Activated naive CD8-positive, alpha-beta T cell treated with anti-CD3 and anti-CD28 coated beads, Interleukin-2, amount 50 U/mL, for 24 hours (primary cell): ENCODE measurements around the gene HAX1.
A peak's percentile ranks its signal among the peaks of the same experiment; 100 is the strongest.
"Not testable (repeated sequence)": the region's sequence is repeated elsewhere in the genome, so short reads cannot be mapped to it uniquely, and the experiment has no call there.

Experiments
- ATAC-seq: fragments of 150-1000 bp; cut with Tn5 transposase; one replicate; pipeline ENCODE4 v1.10.0; 2021
- DNase-seq: peaks from one replicate; pipeline ENCODE4 v3.0.0; 2021
- H3K27ac Mint-ChIP-seq: one replicate; pipeline ENCODE4 v1.8.0; 2021; ENCODE audit warnings: mild to moderate bottlenecking, mixed read lengths
- H3K27me3 Mint-ChIP-seq: one replicate; pipeline ENCODE4 v1.8.0; 2021; ENCODE audit warnings: mixed read lengths
- H3K36me3 Mint-ChIP-seq: one replicate; pipeline ENCODE4 v1.8.0; 2021; ENCODE audit warnings: low read depth, mixed read lengths
- H3K4me1 Mint-ChIP-seq: one replicate; pipeline ENCODE4 v1.8.0; 2021; ENCODE audit warnings: mixed read lengths
- H3K4me3 Mint-ChIP-seq: one replicate; pipeline ENCODE4 v1.8.0; 2021; ENCODE audit warnings: mild to moderate bottlenecking, moderate library complexity, mixed read lengths
- H3K9me3 Mint-ChIP-seq: one replicate; pipeline ENCODE4 v1.8.0; 2021; ENCODE audit warnings: mixed read lengths

HAX1 gene

DNA sequence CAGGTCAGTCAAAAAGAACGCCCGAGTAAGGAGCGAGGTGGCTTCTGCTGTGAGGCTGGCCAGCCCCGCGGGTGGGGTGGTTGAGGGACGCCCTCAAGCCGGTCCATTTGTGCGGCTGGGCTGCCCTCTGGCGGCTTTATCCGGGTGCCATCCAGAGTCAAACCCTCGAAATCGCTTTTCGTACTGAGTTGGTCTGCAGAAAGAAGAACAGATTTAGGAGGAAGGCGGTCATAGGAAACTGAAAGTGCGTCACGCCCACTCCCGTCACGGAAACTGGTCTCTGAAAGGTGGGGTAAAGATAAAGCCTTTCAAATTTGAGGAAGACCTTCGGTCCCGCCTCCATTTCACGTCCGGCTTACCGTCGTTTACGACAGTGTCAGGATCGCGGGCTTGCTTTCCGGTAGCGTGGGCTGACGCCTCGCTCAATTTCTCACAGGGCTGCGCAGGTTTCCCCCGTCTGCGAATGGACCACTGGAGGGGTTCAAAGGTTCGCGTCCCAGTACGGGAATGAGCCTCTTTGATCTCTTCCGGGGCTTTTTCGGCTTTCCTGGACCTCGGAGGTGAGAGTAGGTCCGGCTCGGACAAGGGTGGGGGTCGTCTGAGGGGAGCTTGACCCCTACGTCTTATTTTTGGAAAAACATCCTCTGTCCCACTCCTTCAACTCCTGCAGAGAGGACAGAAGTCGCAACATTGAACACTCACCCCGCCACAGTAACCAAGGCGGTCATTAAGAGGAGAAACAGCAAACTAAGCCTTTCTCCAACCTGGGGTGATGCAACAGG lies at the start of gene HAX1:
TSS of gene HAX1 (plus strand) at position 413 of the 782 bp plus-strand sequence. CDS start at position 508, 95 bp downstream.
- H3K4me1 Mint-ChIP-seq: peaks cover 54% of the 10 kb centered on the region
- H3K27ac Mint-ChIP-seq: peak within 1 kb of the TSS; percentile 94
- DNase-seq: peak; percentile 98
- peak within 1 kb of the TSS; percentile 98 for H3K4me3 Mint-ChIP-seq
- H3K27me3 Mint-ChIP-seq: peaks cover 2% of the 10 kb centered on the region
- no peaks in the 10 kb centered on the region for H3K9me3 Mint-ChIP-seq
- H3K36me3 Mint-ChIP-seq: peaks cover 59% of the 10 kb centered on the region
- peak; percentile 93 for ATAC-seq

DNA sequence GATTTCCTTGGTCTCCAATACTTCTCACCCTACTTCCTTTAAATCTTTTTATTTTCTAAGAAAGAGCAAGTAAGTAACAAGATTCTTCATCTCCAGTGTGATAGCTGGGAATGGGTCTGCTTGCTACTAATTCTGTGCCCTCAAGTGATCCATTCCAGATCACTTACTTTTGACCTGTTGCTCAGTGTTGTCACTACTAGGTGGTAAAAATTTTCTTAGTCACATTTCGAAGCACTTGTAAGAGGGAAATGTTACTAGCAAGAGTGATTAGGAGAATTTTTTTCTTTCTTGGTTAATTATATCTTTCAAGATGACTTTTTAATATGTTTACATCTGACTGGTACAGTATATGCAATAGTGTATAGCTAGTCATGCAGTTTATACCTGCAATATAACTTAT lies 49.5 kb upstream of the HAX1 start:
- DNase-seq (no peak), ATAC-seq (no peak)
- Mint-ChIP-seq H3K9me3 (peaks cover 9% of the 10 kb centered on the region), H3K27ac (peak overlapping the region; percentile 72), H3K27me3 (peaks cover 4% of the 10 kb centered on the region), H3K4me3 (peak overlapping the region; percentile 99), H3K36me3 (peaks cover 75% of the 10 kb centered on the region), H3K4me1 (peaks cover 68% of the 10 kb centered on the region)

DNA sequence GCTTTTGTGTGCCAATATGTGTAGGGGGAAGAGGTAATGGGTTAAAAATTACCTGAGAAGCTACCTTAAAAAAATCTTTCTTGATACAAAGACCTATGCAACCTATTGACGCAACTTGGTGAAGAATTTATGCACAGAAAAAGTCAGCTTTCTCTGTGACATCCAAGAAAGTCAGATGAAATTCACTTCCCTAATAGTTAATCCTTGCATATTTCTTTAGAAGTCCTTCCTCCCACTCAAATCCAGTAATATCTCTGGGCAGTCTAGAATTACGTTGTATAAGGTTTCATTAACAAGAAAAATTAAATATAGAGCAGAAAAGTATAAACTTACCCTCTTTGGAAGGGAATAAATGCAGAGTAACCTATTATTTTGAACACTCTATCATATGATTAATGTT lies 48.8 kb upstream of the HAX1 start:
- H3K36me3 Mint-ChIP-seq: peaks cover 75% of the 10 kb centered on the region
- ATAC-seq (no peak), DNase-seq (no peak)
- H3K4me1 Mint-ChIP-seq: peaks cover 61% of the 10 kb centered on the region
- peak overlapping the region; percentile 24 for H3K27ac Mint-ChIP-seq
- peak overlapping the region; percentile 99 for H3K4me3 Mint-ChIP-seq
- peaks cover 4% of the 10 kb centered on the region for H3K27me3 Mint-ChIP-seq
- H3K9me3 Mint-ChIP-seq: peaks cover 9% of the 10 kb centered on the region

- H3K36me3 Mint-ChIP-seq: peaks cover 72% of the 10 kb centered on the region
- H3K4me3 Mint-ChIP-seq: no peak overlapping the region
- H3K27me3 Mint-ChIP-seq: peaks cover 4% of the 10 kb centered on the region
- peaks cover 9% of the 10 kb centered on the region for H3K9me3 Mint-ChIP-seq
- H3K4me1 Mint-ChIP-seq: peaks cover 52% of the 10 kb centered on the region
- H3K27ac Mint-ChIP-seq: peak overlapping the region; percentile 46
- ATAC-seq: no peak
- DNase-seq: no peak
Observed at GRCh38 chr1:154225370-154225769, 47.1 kb upstream of the HAX1 start.

GRCh38 chr1:154231112-154231511 lies 41.3 kb upstream of the HAX1 start:
- H3K36me3 Mint-ChIP-seq: peaks cover 68% of the 10 kb centered on the region
- H3K9me3 Mint-ChIP-seq, ATAC-seq, DNase-seq, H3K27ac Mint-ChIP-seq, H3K4me3 Mint-ChIP-seq, H3K27me3 Mint-ChIP-seq, H3K4me1 Mint-ChIP-seq: not testable (repeated sequence)

DNA sequence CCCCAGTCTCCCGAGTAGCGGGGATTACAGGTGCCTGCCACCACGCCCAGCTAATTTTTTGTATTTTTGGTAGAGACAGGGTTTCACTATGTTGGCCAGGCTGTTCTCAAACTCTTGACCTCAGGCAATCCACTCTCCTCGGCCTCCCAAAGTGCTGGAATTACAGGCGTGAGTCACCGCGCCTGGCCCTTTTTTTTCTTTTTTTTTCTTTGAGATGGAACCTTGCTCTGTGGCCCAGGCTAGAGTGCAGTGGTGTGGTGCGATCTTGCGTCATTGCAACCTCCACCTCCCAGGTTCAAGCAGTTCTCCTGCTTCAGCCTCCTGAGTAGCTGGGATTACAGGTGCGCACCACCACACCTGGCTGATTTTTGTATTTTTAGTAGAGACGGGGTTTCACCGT lies 39.3 kb upstream of the HAX1 start:
- H3K4me1 Mint-ChIP-seq, H3K9me3 Mint-ChIP-seq, H3K27ac Mint-ChIP-seq, H3K27me3 Mint-ChIP-seq, ATAC-seq, H3K4me3 Mint-ChIP-seq, DNase-seq: not testable (repeated sequence)
- peaks cover 74% of the 10 kb centered on the region for H3K36me3 Mint-ChIP-seq

GRCh38 chr1:154236855-154237254 lies 35.6 kb upstream of the HAX1 start:
- no peaks in the 10 kb centered on the region for H3K9me3 Mint-ChIP-seq
- DNase-seq (no peak), ATAC-seq (no peak)
- peaks cover 21% of the 10 kb centered on the region for H3K4me1 Mint-ChIP-seq
- H3K36me3 Mint-ChIP-seq: peaks cover 69% of the 10 kb centered on the region
- H3K4me3 Mint-ChIP-seq: no peak overlapping the region
- H3K27ac Mint-ChIP-seq: no peak overlapping the region
- no peaks in the 10 kb centered on the region for H3K27me3 Mint-ChIP-seq

- peaks cover 69% of the 10 kb centered on the region for H3K36me3 Mint-ChIP-seq
- no peaks in the 10 kb centered on the region for H3K27me3 Mint-ChIP-seq
- H3K4me3 Mint-ChIP-seq: no peak overlapping the region
- DNase-seq: no peak
- ATAC-seq: no peak
- H3K9me3 Mint-ChIP-seq: no peaks in the 10 kb centered on the region
- H3K27ac Mint-ChIP-seq: peak overlapping the region; percentile 5
- H3K4me1 Mint-ChIP-seq: peaks cover 21% of the 10 kb centered on the region
Observed at GRCh38 chr1:154237435-154237834, 35.0 kb upstream of the HAX1 start.

GRCh38 chr1:154237880-154238506 lies 34.4 kb upstream of the HAX1 start:
- Mint-ChIP-seq H3K4me1 (peaks cover 21% of the 10 kb centered on the region), H3K36me3 (peaks cover 74% of the 10 kb centered on the region), H3K9me3 (no peaks in the 10 kb centered on the region), H3K4me3 (no peak overlapping the region), H3K27me3 (no peaks in the 10 kb centered on the region), H3K27ac (peak overlapping the region; percentile 5)
- ATAC-seq (no peak), DNase-seq (no peak)

DNA sequence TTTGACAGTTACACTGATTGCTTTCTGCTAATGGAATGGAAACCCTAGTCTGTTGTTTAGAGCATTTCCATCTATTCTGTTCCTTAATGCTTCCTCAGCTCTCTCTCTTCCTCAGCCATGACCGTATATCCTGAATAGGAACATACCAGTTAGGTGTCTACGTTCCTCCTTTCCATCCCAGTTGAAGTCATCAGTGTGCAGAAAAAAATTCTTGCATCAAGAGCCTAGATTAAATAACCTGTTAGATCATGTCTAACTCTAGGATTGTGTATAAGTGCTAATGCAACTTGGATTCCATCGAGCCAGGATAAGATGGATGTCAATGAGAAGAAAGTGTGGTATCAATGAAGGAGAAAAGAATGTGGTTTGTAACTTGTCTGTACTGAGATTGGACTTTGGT lies 32.9 kb upstream of the HAX1 start:
- DNase-seq (no peak), ATAC-seq (no peak)
- Mint-ChIP-seq H3K4me3 (no peak overlapping the region), H3K36me3 (peaks cover 78% of the 10 kb centered on the region), H3K9me3 (no peaks in the 10 kb centered on the region), H3K4me1 (peaks cover 19% of the 10 kb centered on the region), H3K27me3 (no peaks in the 10 kb centered on the region), H3K27ac (no peak overlapping the region)

DNA sequence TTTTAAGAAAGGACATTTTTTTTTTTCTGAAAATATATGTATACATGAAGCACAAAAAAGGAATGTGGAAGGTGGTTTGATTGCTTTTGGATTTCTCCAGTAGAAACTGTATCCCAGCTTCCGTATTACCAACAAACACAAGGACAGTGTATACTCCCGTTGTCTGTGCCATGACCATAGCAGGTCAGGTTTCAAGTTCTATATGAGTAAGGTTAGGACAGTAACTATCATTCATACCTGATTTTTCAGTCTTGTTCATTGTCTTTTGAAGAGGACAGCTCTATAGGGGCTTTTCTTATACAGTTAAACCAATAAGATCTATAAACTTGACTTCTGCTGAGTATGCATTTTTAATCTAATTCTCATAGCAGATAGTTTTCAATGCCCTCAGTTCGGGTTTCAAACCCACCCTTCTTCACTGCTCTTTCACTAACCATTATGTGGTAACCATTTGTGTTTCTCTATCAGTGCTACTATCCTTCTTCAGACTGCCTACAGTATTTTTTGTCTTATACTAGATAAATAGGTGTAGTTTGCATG lies 32.1 kb upstream of the HAX1 start:
- DNase-seq: no peak
- no peak for ATAC-seq
- no peak overlapping the region for H3K4me3 Mint-ChIP-seq
- H3K36me3 Mint-ChIP-seq: peaks cover 79% of the 10 kb centered on the region
- no peaks in the 10 kb centered on the region for H3K27me3 Mint-ChIP-seq
- H3K27ac Mint-ChIP-seq: no peak overlapping the region
- H3K9me3 Mint-ChIP-seq: no peaks in the 10 kb centered on the region
- H3K4me1 Mint-ChIP-seq: peaks cover 19% of the 10 kb centered on the region

DNA sequence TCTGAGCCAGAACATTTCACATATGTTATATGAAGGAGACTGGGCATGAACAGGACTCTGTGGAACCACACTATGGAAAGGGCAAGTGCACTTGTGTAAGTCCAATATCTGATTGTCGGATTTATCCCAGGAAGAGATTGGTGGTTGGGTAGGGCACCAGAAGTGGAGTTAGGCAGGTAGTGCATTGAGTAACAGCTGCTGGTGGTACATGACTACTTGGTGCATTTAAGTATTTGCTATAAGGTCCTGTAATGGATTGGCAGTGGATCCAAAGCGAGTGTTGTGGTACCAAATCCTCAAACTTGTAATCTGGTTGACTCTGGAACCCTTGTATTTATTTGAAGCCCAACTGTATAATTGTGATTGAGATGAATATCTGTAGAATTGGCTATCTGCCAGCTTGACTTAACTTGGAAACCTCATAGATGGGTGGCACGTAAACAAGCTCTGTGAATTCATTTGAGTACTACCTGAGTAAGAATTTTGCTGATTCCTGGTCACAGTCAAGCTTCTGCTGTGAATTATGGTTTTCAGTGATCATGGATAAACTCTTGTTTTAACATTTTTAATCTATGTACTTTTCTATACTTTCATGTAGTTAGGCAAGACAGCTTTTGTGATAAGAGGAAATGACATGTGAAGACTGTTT lies 30.6 kb upstream of the HAX1 start:
- Mint-ChIP-seq H3K27ac (no peak overlapping the region), H3K4me3 (no peak overlapping the region), H3K27me3 (no peaks in the 10 kb centered on the region), H3K9me3 (no peaks in the 10 kb centered on the region), H3K36me3 (peaks cover 78% of the 10 kb centered on the region), H3K4me1 (peaks cover 20% of the 10 kb centered on the region)
- ATAC-seq (no peak), DNase-seq (no peak)

- Mint-ChIP-seq H3K27me3 (no peaks in the 10 kb centered on the region), H3K27ac (no peak overlapping the region), H3K9me3 (no peaks in the 10 kb centered on the region), H3K4me1 (peaks cover 2% of the 10 kb centered on the region), H3K4me3 (no peak overlapping the region), H3K36me3 (peaks cover 71% of the 10 kb centered on the region)
- DNase-seq (no peak), ATAC-seq (no peak)
Observed at GRCh38 chr1:154253671-154254070, 18.8 kb upstream of the HAX1 start.

DNA sequence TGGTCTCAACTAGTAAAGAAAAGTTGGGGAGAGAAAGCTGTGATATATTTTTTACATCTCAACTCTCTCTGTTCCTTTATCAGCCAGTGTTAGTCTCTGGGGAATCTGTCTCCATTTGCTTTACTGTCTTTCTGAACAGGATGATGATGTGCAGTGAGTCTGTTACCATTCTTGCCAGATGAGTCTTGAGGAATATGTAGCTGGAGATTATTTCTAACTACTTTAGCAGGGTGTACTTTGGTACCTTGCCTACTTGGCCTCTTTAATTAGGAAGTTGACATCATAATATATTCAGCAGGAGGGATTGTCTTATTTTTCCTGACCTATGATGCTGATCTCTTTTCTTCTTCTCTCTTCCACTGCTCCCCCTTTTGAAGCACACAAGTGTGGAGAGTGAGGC lies 15.7 kb upstream of the HAX1 start:
- Mint-ChIP-seq H3K4me3 (no peak overlapping the region), H3K36me3 (peaks cover 70% of the 10 kb centered on the region)

DNA sequence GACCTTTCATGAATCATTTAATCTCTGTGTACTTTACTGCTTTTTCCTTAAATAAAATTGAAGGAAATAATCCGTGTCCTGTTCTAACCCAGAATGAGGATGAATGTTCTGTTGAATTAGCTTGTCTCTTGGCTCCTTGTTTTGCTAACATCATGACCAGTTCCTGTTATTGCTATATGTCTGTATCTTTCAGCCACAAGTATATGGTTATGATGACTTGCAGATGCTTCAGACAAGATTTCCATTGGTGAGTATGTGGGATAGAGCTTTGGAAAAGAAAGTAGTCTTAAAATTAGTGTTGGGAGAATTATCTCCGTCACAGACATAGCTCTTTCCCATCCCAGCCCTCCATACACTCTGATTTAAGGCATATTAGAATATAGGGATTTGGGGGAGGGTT lies 13.6 kb upstream of the HAX1 start:
- peaks cover 86% of the 10 kb centered on the region for H3K36me3 Mint-ChIP-seq
- DNase-seq (no peak), ATAC-seq (no peak)
- H3K9me3 Mint-ChIP-seq: no peaks in the 10 kb centered on the region
- peaks cover 25% of the 10 kb centered on the region for H3K4me1 Mint-ChIP-seq
- H3K4me3 Mint-ChIP-seq: no peak overlapping the region
- H3K27me3 Mint-ChIP-seq: no peaks in the 10 kb centered on the region
- peak overlapping the region; percentile 24 for H3K27ac Mint-ChIP-seq

More for the DNA sequence above, 15.7 kb upstream of the HAX1 start:
- Mint-ChIP-seq H3K27me3 (no peaks in the 10 kb centered on the region), H3K9me3 (no peaks in the 10 kb centered on the region), H3K27ac (no peak overlapping the region), H3K4me1 (peaks cover 5% of the 10 kb centered on the region)
- DNase-seq (no peak), ATAC-seq (no peak)
